CD14-positive monocyte (primary cell): ENCODE results near the gene POLE2. TPM values are rescaled to one million over a fixed set of nuclear protein-coding genes. Genes with fewer than 3 reads are reported as not detected.

ENCODE experiments used
- DNase-seq, 3 donors: peaks; one replicate each; pipeline ENCODE4 v3.0.0-alpha.2; 2011 to 2022
- H2AFZ ChIP-seq: 2 replicates; pipeline ENCODE4 v1.6.0; 2012; ENCODE audit warnings: mild to moderate bottlenecking, low read depth, low read length, inconsistent platforms; ENCODE audit not compliant: insufficient read depth, poor library complexity, severe bottlenecking
- H3K27ac ChIP-seq, 2 donors: 1 replicate in 1 of 2; 2 replicates in 1 of 2; pipeline ENCODE4 v1.5.1; 2012 to 2013; ENCODE audit warnings: low read length in 2 of 2, control low read depth in 1 of 2, inconsistent platforms in 1 of 2, low read depth in 1 of 2, mild to moderate bottlenecking in 1 of 2
- H3K27me3 ChIP-seq, 2 donors: one replicate each; pipeline versions ENCODE4 v1.6.0 to v1.6.1; 2011 to 2013; ENCODE audit warnings: low read length in 2 of 2; ENCODE audit not compliant: control insufficient read depth in 2 of 2, insufficient read depth in 2 of 2
- H3K36me3 ChIP-seq, 2 donors: replicated peaks in 1 of 2; 1 replicate in 1 of 2; 2 replicates in 1 of 2; pipeline versions ENCODE4 v1.5.1 to v1.6.1; 2012 to 2013; ENCODE audit warnings: low read length in 2 of 2, control low read depth in 1 of 2, inconsistent platforms in 1 of 2, mild to moderate bottlenecking in 1 of 2; ENCODE audit not compliant: insufficient read depth in 2 of 2, control insufficient read depth in 1 of 2
- H3K4me1 ChIP-seq, 2 donors: 1 replicate in 1 of 2; 2 replicates in 1 of 2; pipeline versions ENCODE4 v1.5.1 to v1.6.1; 2012 to 2013; ENCODE audit warnings: low read length in 2 of 2, control low read depth in 1 of 2, inconsistent platforms in 1 of 2, mild to moderate bottlenecking in 1 of 2, moderate library complexity in 1 of 2; ENCODE audit not compliant: insufficient read depth in 2 of 2, control insufficient read depth in 1 of 2
- H3K4me2 ChIP-seq: replicated peaks from 2 replicates; pipeline ENCODE3; 2012; ENCODE audit warnings: low read length, moderate library complexity, mild to moderate bottlenecking; ENCODE audit not compliant: poor library complexity, severe bottlenecking; ENCODE audit errors: extremely low read depth
- H3K4me3 ChIP-seq, 3 experiments: fragments of 200-600 bp in 1 of 3; sonication (generic) in 1 of 3; replicated peaks in 1 of 3; 1 replicate in 2 of 3; 2 replicates in 1 of 3; pipeline ENCODE4 v1.5.1; 2011 to 2013; ENCODE audit warnings: low read length in 3 of 3, mild to moderate bottlenecking in 3 of 3, control low read depth in 2 of 3, low read depth in 2 of 3, inconsistent platforms in 1 of 3, moderate library complexity in 1 of 3
- H3K79me2 ChIP-seq: 2 replicates; pipeline ENCODE4 v1.6.0; 2012; ENCODE audit warnings: mild to moderate bottlenecking, control low read depth, inconsistent platforms, low read length, moderate library complexity; ENCODE audit not compliant: insufficient read depth
- H3K9ac ChIP-seq: 2 replicates; pipeline ENCODE4 v1.6.0; 2017; ENCODE audit warnings: low read length, mild to moderate bottlenecking; ENCODE audit not compliant: insufficient read depth, poor library complexity, severe bottlenecking
- H3K9me3 ChIP-seq, 2 donors: replicated peaks in 1 of 2; 1 replicate in 1 of 2; 2 replicates in 1 of 2; pipeline versions ENCODE4 v1.5.1 to v1.6.1; 2012 to 2013; ENCODE audit warnings: low read length in 2 of 2, control low read depth in 1 of 2; ENCODE audit not compliant: control insufficient read depth in 1 of 2, insufficient read depth in 1 of 2
- H4K20me1 ChIP-seq: 2 replicates; pipeline ENCODE4 v1.6.0; 2012; ENCODE audit warnings: mild to moderate bottlenecking, low read length, control low read depth, moderate library complexity; ENCODE audit not compliant: insufficient read depth
- H3K27ac Mint-ChIP-seq, 7 donors: one replicate each; pipeline ENCODE4 v1.8.0; 2020; ENCODE audit warnings: mild to moderate bottlenecking in 7 of 7, mixed read lengths in 7 of 7, moderate library complexity in 6 of 7, inconsistent platforms in 2 of 7
- H3K27me3 Mint-ChIP-seq, 3 donors: one replicate each; pipeline ENCODE4 v1.8.0; 2021 to 2022; ENCODE audit warnings: low read depth in 3 of 3, mild to moderate bottlenecking in 3 of 3, mixed read lengths in 3 of 3, moderate library complexity in 3 of 3, inconsistent platforms in 1 of 3
- H3K36me3 Mint-ChIP-seq, 2 donors: one replicate each; pipeline ENCODE4 v1.8.0; 2020; ENCODE audit warnings: mixed read lengths in 2 of 2, inconsistent platforms in 1 of 2, mild to moderate bottlenecking in 1 of 2
- H3K4me1 Mint-ChIP-seq: one replicate; pipeline ENCODE4 v1.8.0; 2020; ENCODE audit warnings: mild to moderate bottlenecking, mixed read lengths
- H3K4me3 Mint-ChIP-seq, 2 donors: one replicate each; pipeline ENCODE4 v1.8.0; 2020; ENCODE audit warnings: mild to moderate bottlenecking in 2 of 2, mixed read lengths in 2 of 2, moderate library complexity in 1 of 2
- H3K9me3 Mint-ChIP-seq, 7 donors: one replicate each; pipeline ENCODE4 v1.8.0; 2020 to 2022; ENCODE audit warnings: mixed read lengths in 7 of 7, mild to moderate bottlenecking in 6 of 7, moderate library complexity in 6 of 7, inconsistent platforms in 2 of 7
- WGBS: methylation state at CpG from one replicate; pipeline ENCODE4 v1.1.5; 2013; ENCODE audit warnings: missing lambda C conversion rate; ENCODE audit not compliant: insufficient coverage; 5-methylcytosine and 5-hydroxymethylcytosine counted together
- intact Hi-C, 2 donors: fragments of 100-400 bp; cut with micrococcal nuclease; formaldehyde crosslinking; loops; one replicate each; pipeline versions ENCODE4 v1.15.0 to v1.15.1; 2023
- polyA plus RNA-seq, 3 donors: library from polyadenylated mRNA; depleted of rRNA in 1 of 3; unstranded in 2 of 3; stranded (reverse) in 1 of 3; fragments of 300-500 nt in 2 of 3; fragments of >200 nt in 1 of 3; fragmentation: Illumina TruSeq in 2 of 3; gene quantifications; 1 replicate in 2 of 3; 2 replicates in 1 of 3; pipeline ENCODE4 v1.2.3, GENCODE V29; 2012 to 2021
- TF ChIP-seq, protein P1 (sequence below): fragments of 200-600 bp; IDR thresholded peaks from one replicate; pipeline ENCODE4 v1.8.0; 2022; ENCODE audit warnings: antibody characterized with exemption, mild to moderate bottlenecking

POLE2 gene
- polyA plus RNA-seq, 3 donors: 0.18 to 0.57 (median 0.47) TPM

DNA sequence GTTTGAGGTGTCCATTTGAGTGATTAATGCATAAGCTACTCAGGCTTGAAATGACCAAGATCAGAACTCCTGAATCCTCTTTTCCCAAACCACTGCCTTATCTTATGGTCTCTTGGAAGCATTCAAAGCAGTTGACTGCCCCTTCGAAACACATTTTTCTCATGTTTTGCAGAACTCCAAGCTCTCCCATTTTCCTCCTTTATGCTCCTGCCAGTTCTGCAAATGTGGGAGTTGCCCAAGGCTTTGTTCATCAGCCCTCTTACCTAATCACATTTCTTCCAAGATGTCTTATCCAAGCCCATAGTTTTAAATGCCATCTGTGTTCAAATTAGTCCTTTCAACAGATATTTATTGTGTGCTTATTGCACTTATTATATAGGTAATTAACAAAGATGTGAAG, 51.1 kb downstream of the POLE2 start:
- Histone ChIP-seq H3K4me2 (no peak overlapping the region), H3K9me3 (no peaks in the 10 kb centered on the region), H3K4me3 (no peak overlapping the region), H3K79me2 (peaks cover 84% of the 10 kb centered on the region), H3K27me3 (no peaks in the 10 kb centered on the region), H2AFZ (no peak overlapping the region), H4K20me1 (peaks cover 43% of the 10 kb centered on the region), H3K9ac (no peak overlapping the region), H3K4me1 (peaks cover 25 to 39% of the 10 kb centered on the region in 2 donors), H3K36me3 (peaks cover 2 to 19% of the 10 kb centered on the region in 2 donors), H3K27ac (no peak overlapping the region)
- no peak for DNase-seq
- TF ChIP-seq, protein P1, sequence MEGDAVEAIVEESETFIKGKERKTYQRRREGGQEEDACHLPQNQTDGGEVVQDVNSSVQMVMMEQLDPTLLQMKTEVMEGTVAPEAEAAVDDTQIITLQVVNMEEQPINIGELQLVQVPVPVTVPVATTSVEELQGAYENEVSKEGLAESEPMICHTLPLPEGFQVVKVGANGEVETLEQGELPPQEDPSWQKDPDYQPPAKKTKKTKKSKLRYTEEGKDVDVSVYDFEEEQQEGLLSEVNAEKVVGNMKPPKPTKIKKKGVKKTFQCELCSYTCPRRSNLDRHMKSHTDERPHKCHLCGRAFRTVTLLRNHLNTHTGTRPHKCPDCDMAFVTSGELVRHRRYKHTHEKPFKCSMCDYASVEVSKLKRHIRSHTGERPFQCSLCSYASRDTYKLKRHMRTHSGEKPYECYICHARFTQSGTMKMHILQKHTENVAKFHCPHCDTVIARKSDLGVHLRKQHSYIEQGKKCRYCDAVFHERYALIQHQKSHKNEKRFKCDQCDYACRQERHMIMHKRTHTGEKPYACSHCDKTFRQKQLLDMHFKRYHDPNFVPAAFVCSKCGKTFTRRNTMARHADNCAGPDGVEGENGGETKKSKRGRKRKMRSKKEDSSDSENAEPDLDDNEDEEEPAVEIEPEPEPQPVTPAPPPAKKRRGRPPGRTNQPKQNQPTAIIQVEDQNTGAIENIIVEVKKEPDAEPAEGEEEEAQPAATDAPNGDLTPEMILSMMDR: no peak
- WGBS: 92% methylated on average over 1 of the region's 1 CpG
- intact Hi-C loops: loop anchor here in 1 of 2 donors (10.0 kb wide), 1 partner anchor 128 kb away; the partner anchor contains the start of gene KLHDC2
- no peaks in the 10 kb centered on the region for H3K9me3 Mint-ChIP-seq
- peaks cover 14 to 18% of the 10 kb centered on the region in 2 donors for H3K36me3 Mint-ChIP-seq
- peak overlapping the region in 2 of 7 donors; percentile 7 to 11 for H3K27ac Mint-ChIP-seq
- no peak overlapping the region for H3K4me3 Mint-ChIP-seq
- H3K27me3 Mint-ChIP-seq: peaks cover 0 to 4% (median 0%) of the 10 kb centered on the region in 3 donors
- H3K4me1 Mint-ChIP-seq: peaks cover 43% of the 10 kb centered on the region

DNA sequence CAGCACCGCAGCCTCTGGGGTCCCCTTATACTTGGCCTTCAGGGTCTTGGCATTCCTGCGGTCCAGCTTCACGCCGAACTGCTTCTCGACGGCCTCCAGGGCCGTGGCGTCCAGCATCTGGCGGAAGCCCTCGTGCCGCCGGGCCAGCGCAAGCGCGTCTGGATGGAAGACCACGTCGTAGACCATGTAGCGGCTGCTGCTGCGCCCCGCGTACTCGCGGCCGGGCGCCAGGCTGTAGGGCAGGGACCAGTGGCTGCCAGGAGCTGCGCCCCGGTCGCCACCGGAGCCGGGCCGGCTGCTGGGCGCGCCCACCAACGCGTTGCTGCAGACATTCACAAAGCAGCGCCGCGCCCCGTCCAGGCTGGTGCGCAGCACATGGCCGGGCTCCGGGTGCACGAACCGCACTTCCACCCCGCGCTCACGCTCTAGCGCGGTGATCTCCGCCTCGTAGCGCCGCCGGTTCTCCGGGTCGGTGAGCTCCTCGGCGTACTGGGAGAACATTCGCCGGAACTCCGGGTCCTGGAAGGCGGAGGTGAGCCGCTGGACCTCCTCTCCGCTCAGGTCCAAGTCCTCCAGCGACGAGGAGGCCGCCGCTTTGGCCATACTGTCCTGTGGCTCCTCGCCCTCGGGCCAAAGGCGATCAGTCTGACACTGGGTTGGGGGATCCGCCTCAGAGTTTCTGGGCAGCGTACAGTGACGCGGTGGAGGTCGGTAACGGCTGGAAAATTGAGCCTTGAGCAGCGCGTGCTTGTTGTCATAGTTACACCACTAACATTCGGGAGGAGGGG, 53.3 kb downstream of the POLE2 start, which contains the start of gene DNAAF2:
Gene DNAAF2 (minus strand): TSS at position 698 of the 788 bp plus-strand sequence. CDS start 95 bp downstream, at position 603.
- peak within 1 kb of the TSS; percentile 100 for H2AFZ ChIP-seq
- peak; percentile 38 to 61 (median 40) for DNase-seq
- intact Hi-C loops: loop anchor here (5.0 to 10.0 kb wide), 2 partner anchors 37 to 130 kb away; partner anchors contain the start of genes KLHDC2 (in 1 of the 2) and LRR1 (in 1 of the 2)
- Mint-ChIP-seq H3K27me3 (peaks cover 0 to 4% (median 0%) of the 10 kb centered on the region in 3 donors), H3K27ac (peak within 1 kb of the TSS; percentile 88 to 96 (median 93)), H3K4me3 (peak within 1 kb of the TSS; percentile 98 to 99), H3K4me1 (peaks cover 52% of the 10 kb centered on the region), H3K36me3 (peaks cover 14 to 21% of the 10 kb centered on the region in 2 donors), H3K9me3 (no peaks in the 10 kb centered on the region)
- peak within 1 kb of the TSS; percentile 98 for H3K4me2 ChIP-seq
- H3K4me3 ChIP-seq: peak within 1 kb of the TSS; percentile 72 to 97 (median 92)
- peaks cover 27 to 42% of the 10 kb centered on the region in 2 donors for H3K4me1 ChIP-seq
- TF ChIP-seq, protein P1: peak; percentile 66
- no peaks in the 10 kb centered on the region for H3K27me3 ChIP-seq
- H3K79me2 ChIP-seq: peaks cover 83% of the 10 kb centered on the region
- under 1% methylated on average over 71 of the region's 80 CpGs for WGBS
- H3K9me3 ChIP-seq: no peaks in the 10 kb centered on the region
- peak within 1 kb of the TSS; percentile 91 to 95 for H3K27ac ChIP-seq
- H3K9ac ChIP-seq: peak within 1 kb of the TSS; percentile 90
- peaks cover 28% of the 10 kb centered on the region for H4K20me1 ChIP-seq
- H3K36me3 ChIP-seq: peaks cover 2 to 15% of the 10 kb centered on the region in 2 donors
